Measurements from ENCODE around the gene RSPH6A.

- TF ChIP-seq CTCF (IDR thresholded peaks at IDR 0.05), result no peak
- TF ChIP-seq EP300 (IDR thresholded peaks at IDR 0.05), result no peak
Observed at GRCh38 chr19:45785781-45786532, 29.2 kb downstream of the RSPH6A start.
